ENCODE data around the gene ADH1B. TPM values are rescaled to one million over a fixed set of nuclear protein-coding genes. Genes with fewer than 3 reads are reported as not detected.

Gene ADH1B
- polyA plus RNA-seq, 1 donor from 2014 or later = not detected

GRCh38 chr4:99334880-99335279, 13.7 kb upstream of the ADH1B start:
- Histone ChIP-seq H3K4me3 (ENCODE audit: low read length) (no peak overlapping the region), H3K36me3 (ENCODE audit: insufficient read depth, low read length) (no peaks in the 10 kb centered on the region), H3K27ac (ENCODE audit: low read length) (no peak overlapping the region), H3K4me2 (ENCODE audit: low read length) (no peak overlapping the region), H3K27me3 (ENCODE audit: insufficient read depth, low read depth, low read length) (no peaks in the 10 kb centered on the region), H3F3A (ENCODE audit: insufficient read depth, low read length, poor library complexity, severe bottlenecking) (no peaks in the 10 kb centered on the region), H3K79me2 (replicated peaks; ENCODE audit: insufficient read depth, low read length) (no peaks in the 10 kb centered on the region), H3K9me2 (ENCODE audit: insufficient read depth, low read length) (no peaks in the 10 kb centered on the region), H2AFZ (ENCODE audit: low read depth, low read length) (no peak overlapping the region), H3K9me3 (ENCODE audit: low read length) (no peaks in the 10 kb centered on the region), H4K20me1 (ENCODE audit: insufficient read depth) (no peaks in the 10 kb centered on the region), H3K9ac (ENCODE audit: low read length) (no peak overlapping the region)
- TF ChIP-seq CTCF (IDR thresholded peaks at IDR 0.05; ENCODE audit: poor library complexity, severe bottlenecking) = no peak
- TF ChIP-seq REST (IDR thresholded peaks at IDR 0.05; ENCODE audit: borderline replicate concordance) = no peak
- TF ChIP-seq EZH2 (IDR thresholded peaks at IDR 0.05; ENCODE audit: borderline replicate concordance, insufficient read depth, low read length, poor library complexity, severe bottlenecking) = no peak

- H3K36me3 ChIP-seq (ENCODE audit: insufficient read depth, low read length) = no peaks in the 10 kb centered on the region
- no peak overlapping the region for H3K4me3 ChIP-seq (ENCODE audit: low read length)
- H3K79me2 ChIP-seq (replicated peaks; ENCODE audit: insufficient read depth, low read length) = no peaks in the 10 kb centered on the region
- H3K27ac ChIP-seq (ENCODE audit: low read length) = no peak overlapping the region
- TF ChIP-seq SMC3 (conservative IDR thresholded peaks at IDR 0.05; ENCODE audit: poor library complexity) (no peak), TAF1 (IDR thresholded peaks at IDR 0.05; ENCODE audit: low read depth) (no peak), REST (IDR thresholded peaks at IDR 0.05; ENCODE audit: borderline replicate concordance) (no peak), POLR2AphosphoS5 (IDR thresholded peaks at IDR 0.05) (no peak), EZH2 (IDR thresholded peaks at IDR 0.05; ENCODE audit: borderline replicate concordance, insufficient read depth, low read length, poor library complexity, severe bottlenecking) (no peak), RAD21 (conservative IDR thresholded peaks at IDR 0.05) (no peak), EP300 (conservative IDR thresholded peaks at IDR 0.05; ENCODE audit: poor library complexity, severe bottlenecking) (no peak), MXI1 (conservative IDR thresholded peaks at IDR 0.05; ENCODE audit: poor library complexity, severe bottlenecking) (no peak), CTCF (IDR thresholded peaks at IDR 0.05; ENCODE audit: poor library complexity, severe bottlenecking) (no peak)
- no peaks in the 10 kb centered on the region for H3K9me2 ChIP-seq (ENCODE audit: insufficient read depth, low read length)
- no peaks in the 10 kb centered on the region for H3F3A ChIP-seq (ENCODE audit: insufficient read depth, low read length, poor library complexity, severe bottlenecking)
- no peaks in the 10 kb centered on the region for H4K20me1 ChIP-seq (ENCODE audit: insufficient read depth)
- H3K4me2 ChIP-seq (ENCODE audit: low read length) = no peak overlapping the region
- peaks cover 4% of the 10 kb centered on the region for H3K9me3 ChIP-seq (ENCODE audit: low read length)
- H2AFZ ChIP-seq (ENCODE audit: low read depth, low read length) = no peak overlapping the region
- no peaks in the 10 kb centered on the region for H3K27me3 ChIP-seq (ENCODE audit: insufficient read depth, low read depth, low read length)
- H3K9ac ChIP-seq (ENCODE audit: low read length) = no peak overlapping the region
These were observed 9.4 kb upstream of the ADH1B start for GRCh38 chr4:99330648-99331047.
